PC-3 (cell line): ENCODE measurements around the gene CDK14.

Experiments
- CTCF ChIP-seq: fragments of 300-600 bp; sonication (generic); conservative IDR thresholded peaks from 2 replicates; pipeline ENCODE4 v1.5.1; 2017; ENCODE audit warnings: antibody characterized with exemption, low read depth, mild to moderate bottlenecking, low read length
- EZH2 ChIP-seq: fragments of 300-600 bp; sonication (generic); IDR thresholded peaks from one replicate; pipeline ENCODE4 v1.6.1; 2017; ENCODE audit warnings: antibody characterized with exemption, mild to moderate bottlenecking, low read length; ENCODE audit not compliant: unreplicated experiment

GRCh38 chr7:90552521-90552920 is 43.6 kb upstream of the CDK14 start:
- no peak for TF ChIP-seq EZH2
- peak; percentile 53; the same call in 1 of the 2 replicates for TF ChIP-seq CTCF
